HUES64 (cell line): Measurements from ENCODE around the gene CYP2R1.

ENCODE experiments used
- H3K27ac ChIP-seq: 2 replicates; pipeline ENCODE4 v1.7.0; 2013; ENCODE audit warnings: low read depth, low read length, inconsistent platforms
- H3K27me3 ChIP-seq: 2 replicates; pipeline ENCODE4 v1.6.1; 2013; ENCODE audit warnings: mild to moderate bottlenecking, low read length; ENCODE audit not compliant: insufficient read depth
- H3K36me3 ChIP-seq: 2 replicates; pipeline ENCODE4 v1.6.1; 2013; ENCODE audit warnings: mild to moderate bottlenecking, low read length; ENCODE audit not compliant: insufficient read depth
- H3K4me1 ChIP-seq: 2 replicates; pipeline ENCODE4 v1.6.1; 2013; ENCODE audit warnings: mild to moderate bottlenecking, low read length, moderate library complexity; ENCODE audit not compliant: insufficient read depth
- H3K4me3 ChIP-seq: 2 replicates; pipeline ENCODE4 v1.5.1; 2013; ENCODE audit warnings: mild to moderate bottlenecking, low read length, moderate library complexity
- H3K9ac ChIP-seq: 2 replicates; pipeline ENCODE4 v1.6.1; 2013; ENCODE audit warnings: mild to moderate bottlenecking, low read depth, low read length
- H3K9me3 ChIP-seq: 2 replicates; pipeline ENCODE4 v1.6.1; 2013; ENCODE audit warnings: low read depth, low read length; ENCODE audit not compliant: insufficient read depth
- WGBS: fragments of 150-250, 120-280 bp; methylation state at CpG from one replicate; pipeline ENCODE4 v1.1.7; 2013; ENCODE audit warnings: missing lambda C conversion rate; 5-methylcytosine and 5-hydroxymethylcytosine counted together

The CYP2R1 gene

DNA sequence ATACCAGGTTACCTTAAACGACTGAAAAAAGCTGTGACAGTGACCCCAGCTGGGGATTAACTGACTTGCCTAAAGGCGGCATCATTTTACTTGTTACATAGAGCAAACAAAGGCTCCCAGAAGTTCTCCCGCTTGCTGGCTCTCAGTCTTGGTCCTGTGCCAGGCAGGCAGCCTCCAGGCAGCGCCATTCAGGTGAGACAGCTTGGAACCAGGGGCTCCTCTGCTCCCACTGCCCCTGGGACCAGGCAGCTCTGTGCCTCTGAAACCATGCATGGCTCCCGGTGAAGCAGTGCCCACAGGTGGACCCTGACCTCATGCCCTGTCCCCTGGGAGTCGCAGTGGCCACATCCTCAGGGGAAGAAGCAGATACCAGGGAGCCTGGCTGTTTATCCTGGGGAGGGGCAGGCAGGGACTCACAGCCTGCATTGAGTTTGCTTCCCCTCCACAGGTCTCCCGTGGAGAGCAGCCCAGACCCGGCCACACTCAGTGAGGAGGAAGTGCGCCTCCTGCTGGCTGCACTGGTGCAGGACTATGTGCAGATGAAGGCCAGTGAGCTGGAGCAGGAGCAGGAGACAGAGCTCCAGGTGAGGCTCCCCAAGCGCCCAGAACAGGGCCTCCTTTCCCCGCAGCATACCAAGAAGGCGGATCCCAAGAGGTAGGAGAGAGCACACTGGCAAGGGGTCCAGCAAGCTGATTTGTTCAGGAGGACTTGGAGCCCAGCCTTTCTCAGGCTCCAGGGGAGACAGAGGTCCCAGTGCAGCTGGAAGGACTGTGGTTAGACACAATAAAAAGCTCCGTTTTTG is 15.6 kb upstream of the CYP2R1 start:
- Histone ChIP-seq H3K4me1 (no peaks in the 10 kb centered on the region), H3K4me3 (no peak overlapping the region), H3K27ac (no peak overlapping the region), H3K36me3 (no peaks in the 10 kb centered on the region), H3K9ac (no peak overlapping the region), H3K27me3 (no peaks in the 10 kb centered on the region), H3K9me3 (no peaks in the 10 kb centered on the region)
- 52% methylated on average over 13 of the region's 13 CpGs for WGBS

DNA sequence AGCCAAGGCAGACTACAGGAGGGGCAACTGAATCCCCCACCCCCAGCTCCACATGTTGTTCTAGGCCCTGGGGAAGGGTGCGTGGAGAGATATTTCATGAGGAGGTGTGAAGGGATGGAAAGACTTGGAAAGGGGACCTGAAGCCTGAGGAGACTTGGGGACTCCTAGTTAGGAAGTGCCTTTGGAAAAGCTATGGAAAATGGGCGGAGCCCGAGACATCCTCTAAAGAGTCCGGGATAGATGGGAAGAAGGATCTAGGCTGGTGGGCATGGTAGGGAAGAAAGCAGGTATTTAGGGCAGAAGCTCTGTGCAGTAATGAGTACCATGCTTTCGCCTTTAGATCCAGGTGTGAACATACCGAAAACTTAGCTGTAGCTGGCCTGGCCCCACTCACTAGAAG is 15.0 kb upstream of the CYP2R1 start:
- Histone ChIP-seq H3K4me3 (no peak overlapping the region), H3K27me3 (no peaks in the 10 kb centered on the region), H3K4me1 (no peaks in the 10 kb centered on the region), H3K36me3 (no peaks in the 10 kb centered on the region), H3K9me3 (no peaks in the 10 kb centered on the region), H3K27ac (no peak overlapping the region), H3K9ac (no peak overlapping the region)
- 91% methylated on average over 6 of the region's 6 CpGs for WGBS

DNA sequence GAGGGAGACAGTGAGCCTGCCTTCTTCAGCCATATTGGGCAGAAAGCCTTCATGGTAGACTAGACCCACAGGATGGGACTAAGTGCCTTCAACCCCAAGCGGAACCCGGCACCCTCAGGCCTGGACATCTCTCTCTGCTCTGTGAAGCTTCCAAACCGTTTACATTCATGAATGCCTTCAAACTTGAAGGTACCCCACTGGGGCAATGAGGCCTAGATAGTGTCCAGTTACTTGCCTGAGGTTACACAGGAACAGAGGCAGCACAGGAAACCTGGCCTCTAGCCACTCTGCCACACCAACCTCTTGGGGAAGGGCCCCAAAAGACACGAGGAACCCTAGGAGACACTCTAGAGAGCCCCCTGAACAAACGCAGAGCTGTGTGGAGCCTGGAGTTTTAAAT is 14.5 kb upstream of the CYP2R1 start:
- H3K9ac ChIP-seq: no peak overlapping the region
- no peak overlapping the region for H3K4me3 ChIP-seq
- H3K36me3 ChIP-seq: no peaks in the 10 kb centered on the region
- H3K27ac ChIP-seq: no peak overlapping the region
- H3K27me3 ChIP-seq: no peaks in the 10 kb centered on the region
- H3K9me3 ChIP-seq: no peaks in the 10 kb centered on the region
- H3K4me1 ChIP-seq: no peaks in the 10 kb centered on the region
- WGBS: 89% methylated on average over 5 of the region's 5 CpGs

DNA sequence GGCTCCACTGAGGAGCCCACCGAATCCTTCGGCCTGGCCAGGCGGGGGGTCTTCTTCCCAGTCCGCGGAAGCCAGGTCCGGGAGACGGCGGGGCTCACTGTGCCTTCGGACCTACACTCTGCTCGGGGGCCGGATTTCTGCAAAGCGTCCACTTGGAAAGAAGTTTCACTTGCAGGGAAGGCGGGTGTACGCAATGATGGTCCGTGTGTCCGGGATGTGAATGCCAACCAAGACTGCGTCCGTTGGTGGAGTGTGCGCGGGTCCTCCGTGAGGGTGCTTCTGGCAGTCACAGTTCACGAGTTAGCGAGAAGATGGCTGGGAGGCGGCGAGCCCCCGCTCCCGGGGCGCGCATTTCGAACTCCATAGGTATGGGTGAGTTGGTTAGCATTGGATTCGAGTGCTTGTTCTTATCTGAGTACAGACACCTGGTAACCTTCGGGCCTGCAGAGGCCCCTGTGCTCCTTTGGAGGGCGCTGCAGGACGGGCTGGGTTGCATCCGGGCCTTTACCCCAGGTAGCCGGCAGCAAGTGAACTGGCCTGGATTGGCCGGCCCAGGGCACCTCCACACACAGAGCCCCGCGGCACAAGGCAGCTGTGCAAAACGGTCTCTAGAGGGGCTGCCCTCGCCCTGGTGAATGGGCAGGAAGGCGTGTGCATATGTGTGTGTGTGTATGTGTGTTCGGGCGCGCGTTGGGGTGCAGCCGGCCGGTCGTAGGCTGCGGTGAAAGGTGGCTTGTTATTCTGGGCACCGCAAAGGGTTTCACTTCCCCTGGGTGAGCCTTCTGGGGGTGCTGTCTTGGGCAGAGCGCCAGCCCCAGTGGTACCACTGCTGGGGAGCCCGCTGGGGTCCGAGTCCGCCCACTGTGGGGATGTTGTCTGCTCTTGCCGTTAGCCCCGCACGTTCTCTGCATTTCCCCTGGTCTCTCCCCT is 13.3 kb upstream of the CYP2R1 start:
- no peaks in the 10 kb centered on the region for H3K27me3 ChIP-seq
- no peak overlapping the region for H3K27ac ChIP-seq
- peak overlapping the region; percentile 10 for H3K9ac ChIP-seq
- H3K4me1 ChIP-seq: no peaks in the 10 kb centered on the region
- WGBS: 96% methylated on average over 58 of the region's 58 CpGs
- no peaks in the 10 kb centered on the region for H3K9me3 ChIP-seq
- H3K36me3 ChIP-seq: no peaks in the 10 kb centered on the region
- H3K4me3 ChIP-seq: peak overlapping the region; percentile 59

DNA sequence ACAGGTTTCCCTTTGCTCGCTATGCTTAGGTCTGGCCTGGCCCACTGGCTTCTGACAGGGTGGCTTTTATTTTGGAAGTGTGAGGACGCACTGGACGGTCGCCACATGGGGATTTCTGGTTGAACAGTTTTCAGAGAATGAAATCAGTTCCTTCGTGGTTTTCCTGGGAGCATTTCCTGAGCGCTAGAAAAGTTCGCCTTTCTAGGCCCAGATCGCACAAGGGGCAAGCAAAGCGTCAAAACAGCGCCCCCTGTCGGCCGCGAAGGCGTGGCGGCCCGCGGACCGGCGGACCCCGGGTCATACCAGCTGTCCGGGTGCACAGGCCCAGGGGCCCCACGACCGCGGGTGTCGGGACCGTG is 12.7 kb upstream of the CYP2R1 start:
- Histone ChIP-seq H3K4me1 (no peaks in the 10 kb centered on the region), H3K9ac (peak overlapping the region; percentile 10), H3K4me3 (peak overlapping the region; percentile 59), H3K36me3 (no peaks in the 10 kb centered on the region), H3K27me3 (no peaks in the 10 kb centered on the region), H3K27ac (no peak overlapping the region), H3K9me3 (no peaks in the 10 kb centered on the region)
- 95% methylated on average over 26 of the region's 26 CpGs for WGBS

DNA sequence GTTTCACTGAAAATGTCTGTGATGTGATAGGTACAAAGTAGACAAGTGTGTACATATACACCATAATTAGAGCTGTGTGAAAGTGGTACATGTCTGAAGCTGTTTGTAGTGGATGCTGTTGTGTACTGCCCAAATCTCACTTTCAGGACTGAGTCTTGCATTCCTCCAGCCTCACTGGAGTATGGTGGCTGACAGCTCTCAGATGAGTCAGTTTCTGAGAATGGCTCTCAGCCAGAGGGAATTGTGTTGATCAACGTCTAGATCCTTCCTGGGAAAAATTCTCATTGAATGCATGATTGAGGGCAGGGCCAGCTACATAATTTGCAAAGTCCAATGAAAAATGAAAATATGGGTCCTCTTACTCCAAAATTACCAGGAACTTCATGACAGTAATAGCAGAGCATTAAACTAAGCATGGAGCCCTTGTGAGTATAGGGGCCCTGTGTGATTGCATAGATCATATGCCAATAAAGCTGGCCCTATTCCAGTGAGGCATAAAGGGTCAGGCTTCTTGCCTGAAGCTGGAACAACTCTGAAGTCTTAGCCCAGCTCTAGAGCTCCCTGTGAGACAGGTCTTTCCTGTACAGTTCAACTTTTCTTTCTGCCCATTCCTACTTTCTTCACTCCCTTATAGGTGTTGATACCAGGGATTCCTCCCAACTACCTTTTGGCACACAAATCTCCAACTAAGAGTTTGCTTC is 10.8 kb upstream of the CYP2R1 start:
- 69% methylated on average over 1 of the region's 1 CpG for WGBS
- no peaks in the 10 kb centered on the region for H3K27me3 ChIP-seq

DNA sequence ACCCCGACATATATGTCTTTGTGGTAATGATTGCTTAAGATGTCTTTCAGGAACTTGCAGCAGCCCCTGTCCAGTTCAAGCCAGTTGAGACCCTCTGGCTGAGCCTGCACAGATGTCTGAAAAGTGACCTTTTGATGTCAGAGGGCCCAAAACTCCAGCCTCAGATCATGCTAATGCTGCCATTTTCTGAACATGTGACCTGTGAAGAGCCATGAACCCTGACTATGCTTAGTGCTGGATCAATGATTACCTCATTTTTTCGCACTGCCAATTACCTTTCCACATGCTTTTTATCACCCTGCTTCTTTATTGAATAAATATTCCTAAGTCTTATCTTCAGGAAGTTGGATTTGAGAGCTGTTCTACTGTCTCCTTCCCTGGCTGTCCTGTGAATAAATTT is 6.9 kb upstream of the CYP2R1 start:
- no peak overlapping the region for H3K9ac ChIP-seq
- no peaks in the 10 kb centered on the region; the same call in 1 of the 2 replicates for H3K4me1 ChIP-seq
- H3K27ac ChIP-seq: no peak overlapping the region
- WGBS: 89% methylated on average over 2 of the region's 2 CpGs
- no peak overlapping the region for H3K4me3 ChIP-seq
- H3K9me3 ChIP-seq: no peaks in the 10 kb centered on the region
- no peaks in the 10 kb centered on the region for H3K36me3 ChIP-seq
- no peaks in the 10 kb centered on the region for H3K27me3 ChIP-seq

More for the DNA sequence above, 10.8 kb upstream of the CYP2R1 start:
- Histone ChIP-seq H3K27ac (no peak overlapping the region), H3K36me3 (no peaks in the 10 kb centered on the region), H3K9ac (no peak overlapping the region), H3K9me3 (no peaks in the 10 kb centered on the region), H3K4me1 (no peaks in the 10 kb centered on the region), H3K4me3 (no peak overlapping the region)

DNA sequence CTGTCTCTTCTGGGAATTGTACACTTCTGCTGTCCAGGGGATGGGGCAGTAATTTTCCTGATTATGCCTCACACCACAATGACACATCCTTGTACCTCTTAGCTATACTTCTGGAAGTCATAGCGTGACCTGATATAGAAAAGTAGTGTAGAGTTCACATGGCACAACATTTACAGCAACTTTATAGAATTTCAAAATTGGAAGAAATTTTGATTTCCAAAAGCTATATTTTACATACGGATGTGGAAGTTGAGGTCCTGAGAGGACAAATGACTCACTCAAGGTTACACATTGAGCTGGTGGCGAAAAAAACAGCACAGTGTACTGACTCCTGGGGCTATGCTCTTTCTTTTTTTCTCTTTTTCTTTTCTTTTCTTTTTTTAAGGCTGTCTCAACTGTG is 6.3 kb upstream of the CYP2R1 start:
- no peaks in the 10 kb centered on the region; the same call in 1 of the 2 replicates for H3K4me1 ChIP-seq
- no peak overlapping the region for H3K27ac ChIP-seq
- WGBS: 100% methylated on average over 2 of the region's 3 CpGs
- H3K27me3 ChIP-seq: peaks cover 4% of the 10 kb centered on the region; the same call in 1 of the 2 replicates
- H3K4me3 ChIP-seq: no peak overlapping the region
- no peak overlapping the region for H3K9ac ChIP-seq
- H3K9me3 ChIP-seq: no peaks in the 10 kb centered on the region
- no peaks in the 10 kb centered on the region for H3K36me3 ChIP-seq

DNA sequence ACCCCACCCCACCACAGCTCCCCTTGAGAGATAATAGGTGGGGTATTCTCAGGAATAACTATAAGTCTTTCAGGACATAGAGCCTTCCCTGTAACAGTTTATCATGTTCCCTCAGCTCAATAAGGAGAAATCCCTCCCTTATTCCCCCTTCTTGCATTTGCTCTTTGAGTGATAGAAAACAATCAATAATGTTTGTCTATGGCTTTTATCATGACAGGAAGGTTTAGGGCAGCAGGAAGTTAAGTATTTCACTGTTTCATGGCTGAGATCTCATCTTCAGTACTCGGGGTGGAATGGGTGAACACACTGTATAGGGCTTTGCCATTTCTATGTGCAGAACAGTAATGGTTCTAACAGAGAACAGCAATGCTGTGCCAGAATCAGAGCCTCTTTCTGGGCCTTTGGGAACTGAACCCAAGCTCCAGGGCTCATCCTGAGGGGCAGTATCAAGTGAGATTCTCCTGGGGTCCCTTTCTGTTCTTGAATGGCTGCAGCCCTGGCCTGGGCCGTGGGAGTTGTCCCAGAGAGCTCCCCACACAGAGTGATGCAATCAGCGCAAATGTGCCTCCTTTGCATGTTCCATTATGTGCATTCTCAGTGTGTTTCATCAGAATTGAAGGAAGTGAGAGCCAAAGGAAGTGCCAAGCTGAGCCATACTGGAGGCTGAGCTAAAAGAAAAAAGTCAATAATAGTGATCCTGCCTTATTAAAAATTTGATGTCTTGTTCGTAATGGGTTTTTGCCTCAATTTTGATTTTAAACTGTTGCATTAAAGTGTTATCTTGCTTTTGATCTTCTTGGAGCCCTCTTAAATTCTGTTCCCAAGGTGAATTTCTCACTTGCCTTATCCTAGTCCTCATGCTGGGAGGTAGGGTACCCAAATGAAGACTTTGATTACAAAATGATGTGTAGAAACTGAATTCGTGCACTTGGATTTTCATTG is 2.9 kb upstream of the CYP2R1 start:
- H3K9ac ChIP-seq: no peak overlapping the region
- WGBS: 85% methylated on average over 5 of the region's 5 CpGs
- H3K4me3 ChIP-seq: no peak overlapping the region
- no peak overlapping the region for H3K27ac ChIP-seq
- no peaks in the 10 kb centered on the region for H3K9me3 ChIP-seq
- no peaks in the 10 kb centered on the region; the same call in 1 of the 2 replicates for H3K4me1 ChIP-seq
- H3K27me3 ChIP-seq: peaks cover 19% of the 10 kb centered on the region
- H3K36me3 ChIP-seq: no peaks in the 10 kb centered on the region

DNA sequence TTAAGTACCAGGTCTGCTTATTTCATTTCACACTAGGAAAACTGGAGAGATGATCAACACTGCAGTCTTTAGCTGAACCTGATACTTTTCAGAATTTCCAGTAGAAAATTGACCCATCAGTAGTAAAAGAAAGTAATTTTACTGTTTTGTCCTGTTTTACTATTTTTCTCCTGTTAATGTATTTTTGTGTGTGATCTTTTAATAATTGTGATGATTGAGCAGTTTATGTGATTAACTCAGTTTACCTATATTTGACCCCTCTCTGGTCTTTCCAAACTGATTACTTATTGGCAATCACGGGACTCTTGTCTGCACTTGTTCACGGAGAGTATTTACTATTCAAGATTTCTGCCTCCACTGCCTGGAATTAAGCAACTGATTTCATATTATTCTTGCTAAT is 546 bp upstream of the CYP2R1 start:
- Histone ChIP-seq H3K4me1 (no peaks in the 10 kb centered on the region; the same call in 1 of the 2 replicates), H3K27me3 (peaks cover 19% of the 10 kb centered on the region), H3K9ac (no peak overlapping the region), H3K36me3 (no peaks in the 10 kb centered on the region), H3K4me3 (peak overlapping the region; percentile 76), H3K27ac (no peak overlapping the region), H3K9me3 (no peaks in the 10 kb centered on the region)
- 92% methylated on average over 2 of the region's 2 CpGs for WGBS
